Neuronal stem cell (in vitro differentiated cells): ENCODE results near the gene SMIM35.

Experiments
- DNase-seq: peaks from one replicate; pipeline ENCODE4 v3.0.0-alpha.2; 2013; ENCODE audit warnings: low spot score
- H2AFZ ChIP-seq: one replicate; pipeline ENCODE4 v1.6.1; 2013; ENCODE audit warnings: mild to moderate bottlenecking, low read length, inconsistent platforms
- H2AK5ac ChIP-seq: 2 replicates; pipeline ENCODE4 v1.6.1; 2013; ENCODE audit warnings: low read depth, mild to moderate bottlenecking, inconsistent platforms, low read length, moderate library complexity, mixed read lengths
- H2BK120ac ChIP-seq: 2 replicates; pipeline ENCODE4 v1.6.1; 2013; ENCODE audit warnings: low read depth, mild to moderate bottlenecking, inconsistent platforms, low read length, moderate library complexity, mixed read lengths
- H2BK12ac ChIP-seq: one replicate; pipeline ENCODE4 v1.6.1; 2013; ENCODE audit warnings: low read length, inconsistent platforms
- H2BK15ac ChIP-seq: 2 replicates; pipeline ENCODE4 v1.6.1; 2013; ENCODE audit warnings: mild to moderate bottlenecking, low read length, inconsistent platforms, mixed read lengths
- H2BK5ac ChIP-seq: one replicate; pipeline ENCODE4 v1.6.1; 2013; ENCODE audit warnings: inconsistent platforms, mild to moderate bottlenecking, low read length, moderate library complexity
- H3K14ac ChIP-seq: one replicate; pipeline ENCODE4 v1.6.1; 2013; ENCODE audit warnings: low read length, inconsistent platforms
- H3K18ac ChIP-seq: 2 replicates; pipeline ENCODE4 v1.6.1; 2013; ENCODE audit warnings: low read length, inconsistent platforms
- H3K23ac ChIP-seq: 2 replicates; pipeline ENCODE4 v1.6.1; 2013; ENCODE audit warnings: low read depth, mild to moderate bottlenecking, mixed read lengths, low read length, inconsistent platforms; ENCODE audit not compliant: poor library complexity
- H3K27ac ChIP-seq: replicated peaks from 3 replicates; pipeline ENCODE4 v1.5.1; 2013; ENCODE audit warnings: low read length, inconsistent platforms
- H3K27me3 ChIP-seq, 3 experiments: 2 replicates each; pipeline ENCODE4 v1.6.1; 2013; ENCODE audit warnings: low read length in 3 of 3, mild to moderate bottlenecking in 2 of 3, inconsistent platforms in 1 of 3, low read depth in 1 of 3, mixed read lengths in 1 of 3, moderate library complexity in 1 of 3; ENCODE audit not compliant: control insufficient read depth in 3 of 3, insufficient read depth in 3 of 3
- H3K36me3 ChIP-seq, 2 donors: replicated peaks in 1 of 2; 2 replicates each; pipeline ENCODE4 v1.6.1; 2013; ENCODE audit warnings: low read length in 2 of 2; ENCODE audit not compliant: control insufficient read depth in 2 of 2, insufficient read depth in 2 of 2
- H3K4ac ChIP-seq: 2 replicates; pipeline ENCODE4 v1.6.1; 2013; ENCODE audit warnings: inconsistent platforms, mild to moderate bottlenecking, low read length, moderate library complexity
- H3K4me1 ChIP-seq, 2 donors: 1 replicate in 1 of 2; 2 replicates in 1 of 2; pipeline ENCODE4 v1.6.1; 2013; ENCODE audit warnings: low read length in 2 of 2, low read depth in 1 of 2; ENCODE audit not compliant: control insufficient read depth in 2 of 2, insufficient read depth in 1 of 2
- H3K4me2 ChIP-seq: one replicate; pipeline ENCODE4 v1.6.1; 2013; ENCODE audit warnings: mild to moderate bottlenecking, low read length, inconsistent platforms; ENCODE audit not compliant: insufficient read depth, poor library complexity, severe bottlenecking
- H3K4me3 ChIP-seq, 2 donors: 2 replicates each; pipeline ENCODE4 v1.5.1; 2013; ENCODE audit warnings: low read length in 2 of 2, mild to moderate bottlenecking in 2 of 2, inconsistent platforms in 1 of 2, moderate library complexity in 1 of 2
- H3K79me1 ChIP-seq: one replicate; pipeline ENCODE4 v1.6.1; 2013; ENCODE audit warnings: low read depth, mild to moderate bottlenecking, inconsistent platforms, low read length, moderate library complexity
- H3K9ac ChIP-seq: one replicate; pipeline ENCODE4 v1.6.1; 2013; ENCODE audit warnings: mild to moderate bottlenecking, low read depth, low read length, inconsistent platforms; ENCODE audit not compliant: poor library complexity
- H3K9me3 ChIP-seq, 2 donors: replicated peaks in 1 of 2; 2 replicates each; pipeline versions ENCODE3 to v1.6.1; 2013; ENCODE audit warnings: low read length in 2 of 2, mild to moderate bottlenecking in 2 of 2, inconsistent platforms in 1 of 2, low read depth in 1 of 2, mixed read lengths in 1 of 2, moderate library complexity in 1 of 2; ENCODE audit not compliant: control insufficient read depth in 2 of 2, insufficient read depth in 1 of 2
- H4K8ac ChIP-seq: one replicate; pipeline ENCODE4 v1.6.1; 2013; ENCODE audit warnings: low read depth, mild to moderate bottlenecking, inconsistent platforms, low read length, moderate library complexity
- H4K91ac ChIP-seq: one replicate; pipeline ENCODE4 v1.6.1; 2013; ENCODE audit warnings: low read length, low read depth, mild to moderate bottlenecking, inconsistent platforms; ENCODE audit not compliant: poor library complexity
- WGBS, 2 donors: extraction: QIAGEN DNeasy Blood & Tissue Kit; methylation state at CpG; one replicate each; pipeline ENCODE4 v1.1.7; 2013; ENCODE audit warnings: missing lambda C conversion rate in 2 of 2, mixed read lengths in 1 of 2; ENCODE audit not compliant: insufficient read length in 2 of 2, insufficient replicate concordance in 1 of 2; ENCODE audit errors: extremely low coverage in 2 of 2; 5-methylcytosine and 5-hydroxymethylcytosine counted together

Gene SMIM35

DNA sequence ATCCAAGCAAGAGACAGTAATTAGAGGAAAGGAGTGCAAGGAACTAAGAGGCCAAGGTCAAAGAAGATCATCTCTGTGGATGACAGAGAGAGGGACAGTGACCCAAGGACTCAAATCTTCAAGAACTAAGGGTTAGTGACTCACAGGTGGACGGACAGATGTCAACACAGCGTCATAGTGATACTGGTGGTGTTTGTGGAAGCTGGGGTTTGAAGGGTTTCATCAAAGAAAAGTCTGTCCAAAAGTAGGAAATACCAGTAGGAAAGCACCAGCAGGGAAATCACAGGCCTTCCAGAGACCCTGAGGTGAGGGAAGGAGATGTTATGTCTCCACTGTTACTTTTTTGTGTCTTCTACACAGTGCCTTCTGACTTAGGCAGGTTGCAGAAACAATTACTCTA lies 68.4 kb downstream of the SMIM35 start:
- no peak overlapping the region for H2AFZ ChIP-seq
- H3K4me1 ChIP-seq, result no peaks in the 10 kb centered on the region
- H3K4me3 ChIP-seq, result no peak overlapping the region
- H3K79me1 ChIP-seq, result no peaks in the 10 kb centered on the region
- H3K4me2 ChIP-seq, result no peak overlapping the region
- no peak overlapping the region for H2BK5ac ChIP-seq
- no peak overlapping the region for H2AK5ac ChIP-seq
- H2BK15ac ChIP-seq, result no peak overlapping the region
- no peak overlapping the region for H2BK12ac ChIP-seq
- H4K91ac ChIP-seq, result no peak overlapping the region
- H3K14ac ChIP-seq, result no peak overlapping the region
- no peak overlapping the region for H3K23ac ChIP-seq
- no peak for DNase-seq
- H3K18ac ChIP-seq, result no peak overlapping the region
- no peak overlapping the region for H2BK120ac ChIP-seq
- no peak overlapping the region for H4K8ac ChIP-seq
- no CpG with 5 or more reads among the region's 2 CpGs for WGBS, 2 donors
- H3K27ac ChIP-seq, result no peak overlapping the region
- H3K9ac ChIP-seq, result no peak overlapping the region
- H3K27me3 ChIP-seq, result peaks cover 0 to 5% (median 0%) of the 10 kb centered on the region in 3 experiments
- H3K4ac ChIP-seq, result no peak overlapping the region
- H3K9me3 ChIP-seq, result peaks cover 0 to 2% of the 10 kb centered on the region in 2 donors
- H3K36me3 ChIP-seq, result no peaks in the 10 kb centered on the region

DNA sequence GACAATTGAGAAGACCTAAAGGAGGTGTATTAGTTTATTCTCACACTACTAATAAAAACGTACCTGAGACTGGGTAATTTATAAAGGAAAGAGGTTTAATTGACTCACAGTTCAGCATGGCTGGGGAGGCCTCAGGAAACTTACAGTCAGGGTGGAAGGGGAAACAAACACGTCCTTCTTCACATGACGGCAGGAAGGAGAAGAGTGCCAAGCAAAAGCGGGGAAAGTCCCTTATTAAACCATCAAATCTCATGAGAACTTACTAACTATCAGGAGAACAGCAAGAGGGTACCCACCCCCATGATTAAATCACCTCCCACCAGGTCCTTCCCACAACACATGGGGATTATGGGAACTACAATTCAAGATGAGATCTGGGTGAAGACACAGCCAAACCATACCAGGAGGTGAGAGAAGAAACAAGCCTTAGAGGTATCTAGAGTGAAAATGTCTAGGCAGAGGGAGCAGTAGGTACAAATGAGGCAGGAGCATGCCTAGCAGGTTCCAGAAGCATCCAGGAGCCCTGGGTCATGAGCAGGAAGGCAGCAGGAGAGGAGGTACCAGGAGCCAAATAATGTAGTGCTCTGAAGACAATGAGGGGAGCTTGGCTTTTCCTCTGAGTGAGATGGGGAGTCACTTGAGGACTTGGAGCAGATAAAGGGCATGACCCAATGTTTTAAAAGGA lies 69.0 kb downstream of the SMIM35 start:
- Histone ChIP-seq H2AK5ac (no peak overlapping the region), H3K23ac (no peak overlapping the region), H3K4ac (no peak overlapping the region), H3K4me1 (no peaks in the 10 kb centered on the region), H2BK120ac (no peak overlapping the region), H4K91ac (no peak overlapping the region), H3K9ac (no peak overlapping the region), H2AFZ (no peak overlapping the region), H2BK15ac (no peak overlapping the region), H3K27ac (no peak overlapping the region), H3K4me2 (no peak overlapping the region), H3K27me3 (peaks cover 0 to 5% (median 0%) of the 10 kb centered on the region in 3 experiments), H2BK5ac (no peak overlapping the region), H3K14ac (no peak overlapping the region), H3K36me3 (no peaks in the 10 kb centered on the region), H3K79me1 (no peaks in the 10 kb centered on the region), H4K8ac (no peak overlapping the region), H3K9me3 (peaks cover 0 to 2% of the 10 kb centered on the region in 2 donors), H3K4me3 (no peak overlapping the region), H2BK12ac (no peak overlapping the region), H3K18ac (no peak overlapping the region)
- no peak for DNase-seq
- WGBS, 2 donors, result no CpG with 5 or more reads among the region's 4 CpGs

- Histone ChIP-seq H3K36me3 (no peaks in the 10 kb centered on the region), H2AK5ac (no peak overlapping the region)
These were observed 69.7 kb downstream of the SMIM35 start for GRCh38 chr11:118017111-118017510.

GRCh38 chr11:118016104-118016503 lies 70.7 kb downstream of the SMIM35 start:
- no peak overlapping the region for H2BK15ac ChIP-seq
- no peak overlapping the region for H2BK12ac ChIP-seq
- peaks cover 0 to 1% of the 10 kb centered on the region in 2 donors for H3K9me3 ChIP-seq
- no peak overlapping the region for H3K18ac ChIP-seq
- no CpG with 5 or more reads among the region's 4 CpGs for WGBS, 2 donors
- H3K4me3 ChIP-seq, result no peak overlapping the region
- no peak overlapping the region for H3K23ac ChIP-seq
- H3K4me2 ChIP-seq, result no peak overlapping the region
- no peak overlapping the region for H2BK120ac ChIP-seq
- peaks cover 0 to 10% (median 0%) of the 10 kb centered on the region in 3 experiments for H3K27me3 ChIP-seq
- H3K4ac ChIP-seq, result no peak overlapping the region
- no peaks in the 10 kb centered on the region for H3K4me1 ChIP-seq
- H3K9ac ChIP-seq, result no peak overlapping the region
- no peak overlapping the region for H2BK5ac ChIP-seq
- no peaks in the 10 kb centered on the region for H3K36me3 ChIP-seq
- DNase-seq, result no peak
- H4K91ac ChIP-seq, result no peak overlapping the region
- H3K14ac ChIP-seq, result no peak overlapping the region
- no peak overlapping the region for H4K8ac ChIP-seq
- no peak overlapping the region for H2AFZ ChIP-seq
- no peaks in the 10 kb centered on the region for H3K79me1 ChIP-seq
- H2AK5ac ChIP-seq, result no peak overlapping the region
- H3K27ac ChIP-seq, result no peak overlapping the region

More at GRCh38 chr11:118017111-118017510, 69.7 kb downstream of the SMIM35 start:
- Histone ChIP-seq H3K4me3 (no peak overlapping the region), H2AFZ (no peak overlapping the region), H3K14ac (no peak overlapping the region), H4K8ac (no peak overlapping the region), H4K91ac (no peak overlapping the region), H3K4me2 (no peak overlapping the region), H3K4me1 (no peaks in the 10 kb centered on the region), H3K79me1 (no peaks in the 10 kb centered on the region), H2BK120ac (no peak overlapping the region), H3K18ac (no peak overlapping the region), H2BK15ac (no peak overlapping the region), H3K27ac (no peak overlapping the region), H3K9me3 (peaks cover 0 to 2% of the 10 kb centered on the region in 2 donors), H3K27me3 (peaks cover 0 to 8% (median 0%) of the 10 kb centered on the region in 3 experiments), H2BK12ac (no peak overlapping the region), H3K4ac (no peak overlapping the region), H2BK5ac (no peak overlapping the region), H3K9ac (no peak overlapping the region), H3K23ac (no peak overlapping the region)
- no CpG with 5 or more reads among the region's 3 CpGs for WGBS, 2 donors
- DNase-seq, result no peak
